ENCODE results near the gene TDRD10.

DNA sequence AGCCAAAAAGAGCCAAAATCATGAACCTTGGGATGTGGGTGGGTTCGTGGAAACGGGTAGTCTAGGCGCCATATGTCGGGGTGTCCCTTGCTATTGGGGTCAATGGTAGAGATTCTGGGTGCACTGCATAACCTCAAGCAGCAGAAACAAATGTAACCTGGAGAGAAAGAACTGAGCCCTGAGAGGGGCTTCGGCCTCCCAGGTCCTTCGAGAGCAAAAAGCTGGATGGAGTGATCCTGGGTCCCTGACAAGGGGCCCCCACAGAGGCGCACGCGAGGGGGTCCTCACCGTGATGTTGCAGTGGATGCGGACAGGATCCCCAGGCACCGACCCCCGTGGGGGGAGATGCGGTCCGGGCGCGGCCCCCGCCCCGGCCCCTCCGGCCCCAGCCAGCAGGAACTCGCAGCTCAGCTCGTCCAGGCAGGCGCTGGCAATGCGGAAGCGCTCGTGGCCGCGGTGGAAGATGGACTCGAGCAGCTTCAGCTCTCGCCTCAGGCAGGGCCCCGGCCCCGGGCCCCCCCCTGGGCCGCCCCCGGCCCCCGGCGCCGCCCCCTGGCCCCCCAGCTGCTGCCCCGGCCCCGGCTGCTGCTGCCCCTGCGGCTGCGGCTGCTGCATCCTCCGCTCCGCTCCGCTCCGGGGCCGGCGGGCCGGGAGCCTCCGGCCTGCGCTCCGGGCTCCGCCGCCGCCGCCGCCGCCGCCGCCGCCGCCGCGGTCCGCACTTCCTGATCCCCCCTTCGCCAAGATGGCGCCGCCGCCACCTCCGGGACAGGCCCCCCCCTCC lies 56.1 kb downstream of the TDRD10 start, which contains the start of gene UBE2Q1:
- TF ChIP-seq, protein P1, sequence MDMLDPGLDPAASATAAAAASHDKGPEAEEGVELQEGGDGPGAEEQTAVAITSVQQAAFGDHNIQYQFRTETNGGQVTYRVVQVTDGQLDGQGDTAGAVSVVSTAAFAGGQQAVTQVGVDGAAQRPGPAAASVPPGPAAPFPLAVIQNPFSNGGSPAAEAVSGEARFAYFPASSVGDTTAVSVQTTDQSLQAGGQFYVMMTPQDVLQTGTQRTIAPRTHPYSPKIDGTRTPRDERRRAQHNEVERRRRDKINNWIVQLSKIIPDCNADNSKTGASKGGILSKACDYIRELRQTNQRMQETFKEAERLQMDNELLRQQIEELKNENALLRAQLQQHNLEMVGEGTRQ (IDR thresholded peaks at IDR 0.05; ENCODE audit: low read length): no peak
- TF ChIP-seq POLR2AphosphoS5 (IDR thresholded peaks at IDR 0.05; ENCODE audit: low read depth, low read length) (no peak), KDM1A (IDR thresholded peaks at IDR 0.05; ENCODE audit: borderline replicate concordance, low read length) (no peak)

Data from H1 (cell line).